Mammary epithelial cell (primary cell): Measurements from ENCODE around the gene QRFP.

Source experiments
- EZH2 ChIP-seq: IDR thresholded peaks from 2 replicates; pipeline ENCODE4 v1.6.1; 2012; ENCODE audit warnings: low read length, inconsistent platforms, borderline replicate concordance
- TF ChIP-seq, protein P1 (sequence below), 2 donors: IDR thresholded peaks in 1 of 2; conservative IDR thresholded peaks in 1 of 2; 2 replicates each; pipeline ENCODE4 v1.5.1; 2011 to 2012; ENCODE audit warnings: inconsistent platforms in 2 of 2, low read length in 2 of 2, mild to moderate bottlenecking in 2 of 2, control low read depth in 1 of 2, low read depth in 1 of 2; ENCODE audit not compliant: insufficient read depth in 1 of 2; ENCODE audit errors: extremely low read depth in 1 of 2

DNA sequence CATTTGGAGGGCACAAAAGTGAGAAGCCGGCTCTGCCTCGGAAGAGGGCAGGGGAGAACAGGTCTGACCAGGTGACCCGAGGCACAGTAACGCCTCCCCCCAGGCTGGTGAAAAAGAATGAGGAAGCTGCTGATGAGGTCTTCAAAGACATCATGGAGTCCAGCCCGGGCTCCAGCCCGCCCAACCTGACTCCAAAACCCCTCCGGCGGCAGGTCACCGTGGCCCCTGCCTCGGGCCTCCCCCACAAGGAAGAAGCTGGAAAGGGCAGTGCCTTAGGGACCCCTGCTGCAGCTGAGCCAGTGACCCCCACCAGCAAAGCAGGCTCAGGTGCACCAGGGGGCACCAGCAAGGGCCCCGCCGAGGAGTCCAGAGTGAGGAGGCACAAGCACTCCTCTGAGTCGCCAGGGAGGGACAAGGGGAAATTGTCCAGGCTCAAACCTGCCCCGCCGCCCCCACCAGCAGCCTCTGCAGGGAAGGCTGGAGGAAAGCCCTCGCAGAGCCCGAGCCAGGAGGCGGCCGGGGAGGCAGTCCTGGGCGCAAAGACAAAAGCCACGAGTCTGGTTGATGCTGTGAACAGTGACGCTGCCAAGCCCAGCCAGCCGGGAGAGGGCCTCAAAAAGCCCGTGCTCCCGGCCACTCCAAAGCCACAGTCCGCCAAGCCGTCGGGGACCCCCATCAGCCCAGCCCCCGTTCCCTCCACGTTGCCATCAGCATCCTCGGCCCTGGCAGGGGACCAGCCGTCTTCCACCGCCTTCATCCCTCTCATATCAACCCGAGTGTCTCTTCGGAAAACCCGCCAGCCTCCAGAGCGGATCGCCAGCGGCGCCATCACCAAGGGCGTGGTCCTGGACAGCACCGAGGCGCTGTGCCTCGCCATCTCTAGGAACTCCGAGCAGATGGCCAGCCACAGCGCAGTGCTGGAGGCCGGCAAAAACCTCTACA is 11.8 kb downstream of the QRFP start:
- TF ChIP-seq, protein P1, sequence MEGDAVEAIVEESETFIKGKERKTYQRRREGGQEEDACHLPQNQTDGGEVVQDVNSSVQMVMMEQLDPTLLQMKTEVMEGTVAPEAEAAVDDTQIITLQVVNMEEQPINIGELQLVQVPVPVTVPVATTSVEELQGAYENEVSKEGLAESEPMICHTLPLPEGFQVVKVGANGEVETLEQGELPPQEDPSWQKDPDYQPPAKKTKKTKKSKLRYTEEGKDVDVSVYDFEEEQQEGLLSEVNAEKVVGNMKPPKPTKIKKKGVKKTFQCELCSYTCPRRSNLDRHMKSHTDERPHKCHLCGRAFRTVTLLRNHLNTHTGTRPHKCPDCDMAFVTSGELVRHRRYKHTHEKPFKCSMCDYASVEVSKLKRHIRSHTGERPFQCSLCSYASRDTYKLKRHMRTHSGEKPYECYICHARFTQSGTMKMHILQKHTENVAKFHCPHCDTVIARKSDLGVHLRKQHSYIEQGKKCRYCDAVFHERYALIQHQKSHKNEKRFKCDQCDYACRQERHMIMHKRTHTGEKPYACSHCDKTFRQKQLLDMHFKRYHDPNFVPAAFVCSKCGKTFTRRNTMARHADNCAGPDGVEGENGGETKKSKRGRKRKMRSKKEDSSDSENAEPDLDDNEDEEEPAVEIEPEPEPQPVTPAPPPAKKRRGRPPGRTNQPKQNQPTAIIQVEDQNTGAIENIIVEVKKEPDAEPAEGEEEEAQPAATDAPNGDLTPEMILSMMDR (conservative IDR thresholded peaks at IDR 0.05 in 1 of 2, IDR thresholded peaks at IDR 0.05 in 1 of 2; ENCODE audit: extremely low read depth in 1 of 2, insufficient read depth in 1 of 2, low read depth in 1 of 2, low read length in 2 of 2) = no peak
- no peak for TF ChIP-seq EZH2
